Right renal pelvis (tissue), 4 donors: Measurements from ENCODE around the gene TCTN1. TPM values are rescaled to one million over a fixed set of nuclear protein-coding genes. Genes with fewer than 3 reads are reported as not detected.

Source experiments
- DNase-seq, 4 donors: peaks; one replicate each; pipeline ENCODE4 v3.0.0-alpha.2; 2013; ENCODE audit warnings: low read depth in 4 of 4, low spot score in 3 of 4, missing footprints in 1 of 4
- polyA plus RNA-seq, 4 donors: library from polyadenylated mRNA; unstranded; fragments of 120-200 nt; gene quantifications; one replicate each; pipeline ENCODE4 v1.2.1, GENCODE V29; 2013; ENCODE audit not compliant: insufficient read length in 4 of 4

Gene TCTN1
- polyA plus RNA-seq, 4 donors, result 78.3 to 107 (median 94.1) TPM

- DNase-seq, result no peak
Observed at GRCh38 chr12:110676171-110676570, 62.2 kb downstream of the TCTN1 start.

DNA sequence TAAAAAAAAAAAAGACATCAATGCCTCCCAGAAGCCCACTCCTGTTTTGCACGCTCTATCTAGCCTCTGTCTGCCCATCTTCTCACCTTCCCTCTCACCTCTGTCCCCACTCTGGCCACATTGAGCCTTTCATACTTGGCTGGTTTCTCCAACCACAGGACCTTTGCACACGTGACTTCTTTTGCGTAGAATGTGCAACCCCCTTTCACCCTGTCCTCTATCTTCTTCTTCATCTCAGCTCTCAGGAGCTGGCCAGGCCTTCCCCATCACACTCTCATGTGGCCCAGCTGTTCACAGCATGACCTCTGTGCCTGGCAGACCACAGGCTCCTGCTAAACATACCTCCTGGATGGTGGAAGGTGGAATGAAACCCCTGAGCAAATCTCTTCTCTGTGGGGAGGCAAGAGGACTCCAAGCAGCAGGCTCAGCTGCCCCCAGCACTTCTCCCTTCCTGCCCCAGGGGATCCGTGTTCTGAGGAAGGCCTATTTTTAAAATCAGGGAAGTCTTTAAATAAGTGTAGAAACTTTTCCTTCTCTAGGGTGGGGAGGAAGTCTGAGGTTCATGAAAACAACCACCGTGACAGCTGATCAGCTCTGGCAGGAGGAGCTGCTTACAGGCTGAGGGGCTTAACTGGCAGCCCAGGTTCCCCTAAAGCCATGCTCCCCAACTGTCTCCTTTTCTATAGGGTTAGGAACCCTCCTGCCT, 63.4 kb downstream of the TCTN1 start:
- DNase-seq, result no peak

DNA sequence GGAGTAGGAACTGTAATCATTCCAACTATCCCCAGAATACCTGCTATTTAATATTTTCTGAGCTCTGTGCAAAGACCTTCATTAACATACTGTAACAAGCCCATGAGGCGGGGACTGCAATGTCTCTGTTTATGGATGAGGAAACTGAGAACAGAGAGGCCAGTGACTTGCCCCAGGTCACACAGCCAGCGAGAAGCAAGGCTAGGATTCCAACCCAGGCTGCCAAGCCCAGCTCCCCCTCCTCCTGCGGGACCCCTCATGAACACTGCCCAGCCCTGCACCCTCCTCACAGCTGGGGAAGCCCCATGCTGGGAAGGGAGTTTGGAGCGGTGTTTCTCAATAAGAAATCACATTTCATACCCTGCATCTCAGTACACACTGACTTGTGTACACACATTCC, 64.1 kb downstream of the TCTN1 start:
- DNase-seq, result no peak

DNA sequence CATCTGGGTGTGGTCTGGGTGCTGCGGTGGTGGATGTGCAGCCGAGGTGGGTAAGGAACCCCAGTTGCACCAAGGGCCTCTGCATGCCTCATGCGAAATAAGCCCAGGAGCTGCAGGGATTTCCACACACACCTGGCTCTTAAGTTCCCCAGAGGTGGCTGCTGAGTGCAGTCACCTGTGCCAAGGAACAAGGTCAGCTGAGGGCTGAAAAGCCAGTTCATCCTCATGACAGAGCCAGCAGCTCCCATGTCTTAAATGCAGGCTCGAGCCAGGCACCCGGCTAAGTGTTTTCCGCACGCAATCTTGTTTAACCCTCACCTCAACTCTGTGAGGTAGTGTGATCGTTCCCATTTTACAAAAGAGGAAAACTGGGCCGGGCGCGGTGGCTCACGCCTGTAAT, 65.3 kb downstream of the TCTN1 start:
- no peak for DNase-seq

GRCh38 chr12:110680032-110680431, 66.1 kb downstream of the TCTN1 start:
- DNase-seq, result no peak

GRCh38 chr12:110683888-110684287, 70.0 kb downstream of the TCTN1 start:
- DNase-seq, result no peak

DNA sequence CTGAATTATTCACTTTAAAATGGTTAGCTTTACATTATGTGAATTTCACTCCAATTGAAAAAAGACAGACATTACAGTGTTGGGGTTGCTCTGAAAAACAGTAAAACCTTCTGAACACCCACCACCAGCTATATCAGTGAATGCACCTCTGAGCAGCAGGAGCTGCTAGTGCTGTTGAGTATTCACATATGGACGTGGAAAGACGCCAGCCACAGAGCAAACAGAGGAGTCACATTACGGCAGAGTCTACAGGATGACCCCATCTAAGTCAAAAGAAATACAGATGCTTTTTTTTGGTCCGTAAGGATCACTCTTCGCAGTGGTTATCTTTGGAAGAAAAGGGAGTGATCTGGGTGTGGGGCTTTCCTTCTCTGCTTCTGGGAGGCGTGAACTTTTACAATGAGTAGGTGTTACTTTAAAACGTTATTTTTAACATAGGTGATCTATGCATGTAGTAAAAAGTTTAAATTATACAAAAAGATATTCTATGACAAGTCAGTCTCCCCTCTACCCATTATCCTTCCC, 70.4 kb downstream of the TCTN1 start:
- DNase-seq, result no peak

GRCh38 chr12:110686294-110686903, 72.5 kb downstream of the TCTN1 start:
- no peak for DNase-seq

GRCh38 chr12:110687396-110688169, 73.7 kb downstream of the TCTN1 start:
- DNase-seq, result no peak

GRCh38 chr12:110688446-110689280, 74.7 kb downstream of the TCTN1 start, which contains the start of gene HVCN1:
HVCN1 (minus strand) TSS chr12:110689115; CDS start chr12:110683245, 5,870 bp downstream.
- DNase-seq, result no peak

DNA sequence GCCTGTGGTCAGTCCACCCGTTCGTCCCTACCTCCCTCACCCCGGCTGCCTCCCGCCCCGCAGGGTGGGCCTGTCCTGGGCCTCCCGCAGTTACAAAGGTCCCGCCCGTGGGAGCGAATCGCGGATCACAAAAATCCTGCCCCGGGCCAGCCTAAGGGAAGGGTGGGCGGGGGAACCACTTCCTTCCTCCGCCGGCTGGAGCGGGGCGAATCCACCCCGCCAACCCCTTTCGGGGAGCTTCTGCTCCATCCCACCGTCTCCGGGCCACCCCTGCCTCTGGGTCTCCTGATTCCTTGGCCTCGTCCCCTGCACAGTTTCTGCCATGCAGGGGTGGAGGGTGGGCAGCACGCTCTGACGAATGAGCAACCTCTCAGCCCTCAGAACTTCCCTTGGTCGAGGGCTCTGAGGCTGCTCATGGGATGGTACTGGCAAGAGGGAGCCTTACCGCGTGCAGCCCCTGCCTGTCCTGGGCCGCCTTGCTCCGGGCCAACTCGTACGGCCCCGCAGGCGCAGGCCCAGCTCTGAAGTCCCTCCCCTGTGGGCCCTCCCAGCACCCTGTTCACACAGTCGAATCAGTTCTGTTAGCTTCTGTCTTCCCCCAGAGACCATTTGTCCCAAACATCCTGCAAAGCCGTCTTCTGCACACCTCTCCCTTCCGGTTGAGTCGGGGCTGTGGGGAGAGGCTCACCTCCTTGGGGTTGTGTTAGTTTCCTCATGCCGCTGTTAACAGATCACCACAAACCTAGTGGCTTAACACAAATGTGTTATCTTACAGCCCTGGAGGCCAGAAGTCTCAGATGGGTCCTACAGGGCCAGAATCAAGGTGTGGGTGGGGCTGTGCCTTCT, 75.6 kb downstream of the TCTN1 start:
- peak in 3 of 4 donors; percentile 17 to 43 (median 25) for DNase-seq

- no peak for DNase-seq
Observed at GRCh38 chr12:110690127-110690430, 76.2 kb downstream of the TCTN1 start.

DNA sequence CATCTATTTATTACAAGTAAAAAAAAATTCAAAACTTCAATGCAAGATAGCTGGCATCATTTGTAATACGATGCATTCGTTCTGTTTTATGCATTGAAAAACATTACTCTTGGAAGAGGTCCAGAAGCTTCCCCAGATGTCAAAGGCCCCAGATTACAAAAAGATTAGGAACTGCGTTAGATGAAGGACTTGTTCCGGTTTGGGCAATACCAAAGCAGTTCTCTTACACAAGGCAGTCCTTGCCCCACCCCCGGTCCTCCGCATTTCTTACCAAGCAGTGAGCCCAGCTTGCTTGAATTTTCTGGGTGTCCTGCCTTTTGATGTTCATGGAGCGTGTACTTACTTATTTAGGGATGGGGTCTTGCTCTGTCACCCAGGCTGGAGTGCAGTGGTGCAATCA, 79.8 kb downstream of the TCTN1 start:
- DNase-seq, result no peak

- no peak for DNase-seq
Observed at GRCh38 chr12:110694330-110694901, 80.5 kb downstream of the TCTN1 start.

GRCh38 chr12:110696283-110696682, 82.4 kb downstream of the TCTN1 start:
- no peak for DNase-seq

DNA sequence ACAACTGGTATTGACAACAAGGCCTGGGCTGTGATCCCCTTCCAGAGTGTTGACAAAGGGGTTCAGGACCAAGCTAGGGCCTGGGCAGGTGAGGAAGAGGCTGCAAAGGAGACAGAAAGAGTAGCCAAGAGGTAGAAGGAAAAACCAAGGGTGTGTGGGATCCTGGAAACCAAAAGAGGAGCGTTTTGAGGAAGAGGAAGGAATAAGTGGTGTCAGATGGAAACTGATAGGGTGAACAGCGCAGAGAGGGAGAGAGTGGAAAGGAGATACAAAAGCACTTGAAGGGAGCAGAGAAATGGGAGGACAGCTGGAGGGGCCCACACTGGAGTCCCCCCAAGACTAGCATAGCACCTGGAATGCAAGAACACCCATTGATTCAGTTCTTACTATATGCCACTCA, 83.3 kb downstream of the TCTN1 start:
- no peak for DNase-seq

DNA sequence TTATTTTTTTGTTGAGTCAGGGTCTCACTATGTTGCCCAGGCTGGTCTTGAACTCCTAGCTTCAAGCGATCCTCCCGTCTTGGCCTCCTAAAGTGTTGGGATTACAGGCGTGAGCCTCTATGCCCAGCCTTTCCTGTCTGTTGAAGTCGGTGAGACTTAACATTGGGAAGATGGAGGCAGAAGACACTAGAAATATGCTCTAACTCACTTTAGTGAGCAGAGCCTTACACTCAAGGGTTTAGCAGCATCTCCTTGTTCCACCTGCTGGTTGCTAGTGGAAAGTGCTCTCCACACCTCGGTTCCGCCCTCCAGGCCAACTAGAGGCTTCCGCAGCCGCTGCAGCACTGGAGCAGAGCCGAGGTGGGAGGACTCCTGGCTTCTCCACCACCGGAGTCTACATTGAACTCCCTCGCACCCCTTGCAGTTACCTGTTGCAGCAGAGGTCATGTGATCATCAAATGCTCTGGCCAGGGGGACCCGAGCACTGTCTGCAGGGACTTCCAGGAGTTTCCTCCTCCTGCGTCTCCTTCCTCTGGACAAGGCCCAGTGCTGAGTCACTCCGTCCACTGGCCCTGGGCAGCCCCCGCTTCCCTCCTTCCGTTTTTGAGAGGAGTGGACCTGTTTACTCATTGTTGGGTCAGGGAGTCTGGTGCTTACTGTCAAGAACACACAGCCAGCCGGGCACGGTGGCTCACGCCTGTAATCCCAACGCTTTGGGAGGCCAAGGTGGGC, 84.4 kb downstream of the TCTN1 start:
- peak in 2 of 4 donors; percentile 33 to 43 for DNase-seq
